HEK293 (cell line): ENCODE measurements around the gene KIF13A.

Source experiments
- CTCF ChIA-PET: fragments of 350-600 bp; formaldehyde crosslinking; extraction: SDS; loops from one replicate; lab custom pipeline; 2021; ENCODE audit warnings: antibody characterized with exemption; lab: Yijun Ruan, JAX
- POLR2A ChIA-PET: fragments of 300-600 bp; formaldehyde crosslinking; extraction: SDS; loops from one replicate; lab custom pipeline; 2020; ENCODE audit warnings: antibody characterized with exemption, inconsistent platforms; lab: Yijun Ruan, JAX
- H3K27ac ChIP-seq: fragments of 200-500 bp; sonication (Bioruptor generic); 2 replicates; pipeline ENCODE4 v1.5.1; 2014; ENCODE audit warnings: low read depth, low read length, control low read depth, inconsistent platforms; ENCODE audit errors: extremely low read depth
- H3K36me3 ChIP-seq, 2 experiments: fragments of 200-500 bp in 1 of 2; sonication (Bioruptor generic) in 1 of 2; 1 replicate in 1 of 2; 2 replicates in 1 of 2; pipeline ENCODE4 v1.5.1; 2014 to 2017; ENCODE audit warnings: inconsistent platforms in 2 of 2, low read length in 2 of 2; ENCODE audit not compliant: control insufficient read depth in 2 of 2, insufficient read depth in 1 of 2
- H3K4me1 ChIP-seq: fragments of 200-500 bp; sonication (Bioruptor generic); 2 replicates; pipeline ENCODE4 v1.5.1; 2014; ENCODE audit warnings: mild to moderate bottlenecking, low read length, inconsistent platforms; ENCODE audit not compliant: control insufficient read depth, insufficient read depth
- H3K4me3 ChIP-seq: 2 replicates; pipeline ENCODE4 v1.5.1; 2011; ENCODE audit warnings: low read depth, mild to moderate bottlenecking, control low read depth, low read length, moderate library complexity
- H3K9me3 ChIP-seq: fragments of 200-500 bp; sonication (Bioruptor generic); 2 replicates; pipeline ENCODE4 v1.5.1; 2014; ENCODE audit warnings: low read depth, low read length, inconsistent platforms; ENCODE audit not compliant: control insufficient read depth, insufficient read depth
- GLI4 ChIP-seq: fragments of 450-650 bp; formaldehyde crosslinking; IDR thresholded peaks from 2 replicates; pipeline ENCODE4 v1.5.1; 2016; ENCODE audit warnings: missing biosample characterization, missing genetic modification characterization
- GLIS1 ChIP-seq: fragments of 450-650 bp; formaldehyde crosslinking; IDR thresholded peaks from 2 replicates; pipeline ENCODE4 v1.5.1; 2016; ENCODE audit warnings: missing biosample characterization, missing genetic modification characterization
- MYNN ChIP-seq: fragments of 450-650 bp; formaldehyde crosslinking; IDR thresholded peaks from 2 replicates; pipeline ENCODE4 v1.5.1; 2016; ENCODE audit warnings: missing biosample characterization, missing genetic modification characterization, borderline replicate concordance
- PATZ1 ChIP-seq: fragments of 450-650 bp; formaldehyde crosslinking; IDR thresholded peaks from 2 replicates; pipeline ENCODE4 v1.5.1; 2016; ENCODE audit warnings: missing biosample characterization, missing genetic modification characterization
- PRDM6 ChIP-seq: fragments of 450-650 bp; formaldehyde crosslinking; IDR thresholded peaks from 2 replicates; pipeline ENCODE4 v1.5.1; 2017; ENCODE audit warnings: missing biosample characterization, missing genetic modification characterization
- SP7 ChIP-seq: fragments of 450-650 bp; formaldehyde crosslinking; IDR thresholded peaks from 2 replicates; pipeline ENCODE4 v1.5.1; 2016; ENCODE audit warnings: missing biosample characterization, missing genetic modification characterization
- ZFP37 ChIP-seq: fragments of 450-650 bp; formaldehyde crosslinking; IDR thresholded peaks from 2 replicates; pipeline ENCODE4 v1.5.1; 2016; ENCODE audit warnings: missing biosample characterization, missing genetic modification characterization
- ZNF133 ChIP-seq: fragments of 450-650 bp; formaldehyde crosslinking; IDR thresholded peaks from 2 replicates; pipeline ENCODE4 v1.5.1; 2016; ENCODE audit warnings: missing biosample characterization, missing genetic modification characterization
- ZNF214 ChIP-seq: fragments of 450-650 bp; formaldehyde crosslinking; IDR thresholded peaks from 2 replicates; pipeline ENCODE4 v1.5.1; 2017; ENCODE audit warnings: missing biosample characterization, mild to moderate bottlenecking, missing genetic modification characterization, borderline replicate concordance
- ZNF398 ChIP-seq: fragments of 450-650 bp; formaldehyde crosslinking; IDR thresholded peaks from 2 replicates; pipeline ENCODE4 v1.5.1; 2017; ENCODE audit warnings: missing biosample characterization, missing genetic modification characterization
- ZNF580 ChIP-seq: fragments of 450-650 bp; formaldehyde crosslinking; IDR thresholded peaks from 2 replicates; pipeline ENCODE4 v1.5.1; 2016; ENCODE audit warnings: missing biosample characterization, missing genetic modification characterization
- ZNF624 ChIP-seq: fragments of 450-650 bp; formaldehyde crosslinking; IDR thresholded peaks from 2 replicates; pipeline ENCODE4 v1.5.1; 2017; ENCODE audit warnings: missing biosample characterization, missing genetic modification characterization
- ZNF626 ChIP-seq: fragments of 450-650 bp; sonication (Bioruptor Pico); formaldehyde crosslinking; IDR thresholded peaks from 2 replicates; pipeline ENCODE4 v1.5.1; 2018; ENCODE audit warnings: missing biosample characterization, missing genetic modification characterization, inconsistent platforms
- ZNF629 ChIP-seq: fragments of 450-650 bp; formaldehyde crosslinking; IDR thresholded peaks from 2 replicates; pipeline ENCODE4 v1.5.1; 2017; ENCODE audit warnings: missing biosample characterization, missing genetic modification characterization
- ZNF654 ChIP-seq: fragments of 450-650 bp; formaldehyde crosslinking; IDR thresholded peaks from 2 replicates; pipeline ENCODE4 v1.5.1; 2016; ENCODE audit warnings: low read depth, missing biosample characterization, missing genetic modification characterization
- ZNF747 ChIP-seq: fragments of 450-650 bp; formaldehyde crosslinking; IDR thresholded peaks from 2 replicates; pipeline ENCODE4 v1.5.1; 2016; ENCODE audit warnings: missing biosample characterization, missing genetic modification characterization

KIF13A gene

GRCh38 chr6:17866876-17867444, 120.5 kb downstream of the KIF13A start:
- Histone ChIP-seq H3K27ac (no peak overlapping the region), H3K9me3 (no peaks in the 10 kb centered on the region), H3K4me3 (no peak overlapping the region), H3K36me3 (no peaks in the 10 kb centered on the region), H3K4me1 (peaks cover 4% of the 10 kb centered on the region; the same call in 1 of the 2 replicates)
- CTCF ChIA-PET = interaction anchor here (0.6 kb wide), 1 partner anchor 15 kb away, joined by 6 read pairs; no protein-coding TSS in a partner anchor
- POLR2A ChIA-PET = interaction anchor here (0.5 kb wide), 1 partner anchor 267 kb away, joined by 4 read pairs; the partner anchor contains the start of gene FAM8A1
- TF ChIP-seq PRDM6 (tag by site-specific recombination) (0 out of 2 replicates have a peak, but pooled peaks have one; percentile 6), GLIS1 (tag by site-specific recombination) (peak; percentile 20; the same call in 1 of the 2 replicates), ZNF580 (tag by site-specific recombination) (no peak)
- TF ChIP-seq, all 188 proteins: peak for 2

- Histone ChIP-seq H3K4me3 (no peak overlapping the region), H3K4me1 (peaks cover 4% of the 10 kb centered on the region; the same call in 1 of the 2 replicates), H3K36me3 (no peaks in the 10 kb centered on the region), H3K9me3 (no peaks in the 10 kb centered on the region), H3K27ac (no peak overlapping the region)
- ChIA-PET CTCF (interaction anchor here (0.6 kb wide), 1 partner anchor 15 kb away, joined by 6 read pairs; no protein-coding TSS in a partner anchor), POLR2A (interaction anchor here (0.5 kb wide), 1 partner anchor 152 kb away, joined by 3 read pairs; no protein-coding TSS in a partner anchor)
- TF ChIP-seq ZNF654 = no peak
- no peak for TF ChIP-seq ZNF214 (tag by site-specific recombination)
- no peak for TF ChIP-seq GLI4 (tag by site-specific recombination)
- TF ChIP-seq SP7 = no peak
- no peak for TF ChIP-seq ZNF133 (tag by site-specific recombination)
- TF ChIP-seq MYNN (tag by site-specific recombination) = no peak
- TF ChIP-seq ZNF629 (tag by site-specific recombination) = no peak
- TF ChIP-seq ZNF626 (tag by site-specific recombination) = no peak
- no peak for TF ChIP-seq ZFP37 (tag by site-specific recombination)
- TF ChIP-seq ZNF398 = no peak
- no peak for TF ChIP-seq ZNF624 (tag by site-specific recombination)
- TF ChIP-seq ZNF747 (tag by site-specific recombination) = no peak
- TF ChIP-seq PATZ1 (tag by site-specific recombination) = no peak
Measured at GRCh38 chr6:17865798-17866725, 121.4 kb downstream of the KIF13A start.
